Keratinocyte (primary cell): ENCODE results near the gene PGS1. TPM values are rescaled to one million over a fixed set of nuclear protein-coding genes. Genes with fewer than 3 reads are reported as not detected.

Experiments
- DNase-seq: peaks from one replicate; pipeline ENCODE4 v3.0.0-alpha.2; 2011; ENCODE audit warnings: low read depth, missing footprints, low spot score
- FAIRE-seq: peaks from 2 replicates; lab custom pipeline; 2011; peaks lifted over from hg19 to GRCh38; lab: Jason Lieb, UNC
- H2AFZ ChIP-seq: 2 replicates; pipeline ENCODE4 v1.6.0; 2012; ENCODE audit warnings: low read length, control low read depth, inconsistent platforms; ENCODE audit not compliant: control insufficient read depth
- H3K27ac ChIP-seq: 2 replicates; pipeline ENCODE4 v1.5.1; 2011; ENCODE audit warnings: low read length; ENCODE audit not compliant: control insufficient read depth, insufficient read depth
- H3K27me3 ChIP-seq: 3 replicates; pipeline ENCODE4 v1.6.0; 2011; ENCODE audit warnings: low read length; ENCODE audit not compliant: control insufficient read depth, insufficient read depth; ENCODE audit errors: extremely low read depth
- H3K36me3 ChIP-seq, 2 experiments: 2 replicates in 1 of 2; 3 replicates in 1 of 2; pipeline ENCODE4 v1.5.1; 2011; ENCODE audit warnings: low read length in 2 of 2, mild to moderate bottlenecking in 1 of 2; ENCODE audit not compliant: control insufficient read depth in 2 of 2, insufficient read depth in 2 of 2; ENCODE audit errors: extremely low read depth in 1 of 2
- H3K4me1 ChIP-seq: 3 replicates; pipeline ENCODE4 v1.5.1; 2011; ENCODE audit warnings: low read length; ENCODE audit not compliant: control insufficient read depth, insufficient read depth; ENCODE audit errors: extremely low read depth
- H3K4me2 ChIP-seq: 3 replicates; pipeline ENCODE4 v1.6.0; 2011; ENCODE audit warnings: low read depth, low read length; ENCODE audit not compliant: control insufficient read depth, insufficient read depth; ENCODE audit errors: extremely low read depth
- H3K4me3 ChIP-seq, 3 experiments: fragments of 200-600 bp in 1 of 3; sonication (generic) in 1 of 3; 2 replicates in 2 of 3; 3 replicates in 1 of 3; pipeline ENCODE4 v1.5.1; 2011 to 2016; ENCODE audit warnings: low read length in 3 of 3, mild to moderate bottlenecking in 3 of 3, control low read depth in 2 of 3, inconsistent platforms in 1 of 3, low read depth in 1 of 3, mixed read lengths in 1 of 3, mixed run types in 1 of 3, moderate library complexity in 1 of 3; ENCODE audit not compliant: control insufficient read depth in 2 of 3, insufficient read depth in 2 of 3; ENCODE audit errors: extremely low read depth in 1 of 3
- H3K79me2 ChIP-seq: 2 replicates; pipeline ENCODE4 v1.6.0; 2012; ENCODE audit warnings: low read length; ENCODE audit not compliant: control insufficient read depth, insufficient read depth
- H3K9ac ChIP-seq: 3 replicates; pipeline ENCODE4 v1.6.0; 2011; ENCODE audit warnings: low read length; ENCODE audit not compliant: control insufficient read depth, insufficient read depth; ENCODE audit errors: extremely low read depth
- H3K9me1 ChIP-seq: 3 replicates; pipeline ENCODE4 v1.6.0; 2011; ENCODE audit warnings: low read length; ENCODE audit not compliant: control insufficient read depth, insufficient read depth; ENCODE audit errors: extremely low read depth
- H3K9me3 ChIP-seq: 2 replicates; pipeline ENCODE4 v1.5.1; 2012; ENCODE audit warnings: low read depth, low read length; ENCODE audit not compliant: control insufficient read depth
- H4K20me1 ChIP-seq: 3 replicates; pipeline ENCODE4 v1.6.0; 2011; ENCODE audit warnings: low read length; ENCODE audit not compliant: control insufficient read depth, insufficient read depth; ENCODE audit errors: extremely low read depth
- EZH2 ChIP-seq: IDR thresholded peaks from one replicate; pipeline ENCODE4 v1.6.1; 2012; ENCODE audit warnings: inconsistent platforms, mild to moderate bottlenecking, low read length, moderate library complexity
- dilution Hi-C: fragments of 300-500 bp; cut with MboI; formaldehyde crosslinking; loops from one replicate; pipeline ENCODE4 v1.7.0; 2020; ENCODE audit warnings: low sequenced_read_pairs; ENCODE audit not compliant: extremely low pct_ligation_motif_present
- polyA plus RNA-seq, 5 experiments: library from polyadenylated mRNA; depleted of rRNA in 3 of 5; stranded (reverse) in 3 of 5; stranded (forward) in 1 of 5; unstranded in 1 of 5; fragments of >200 nt; gene quantifications; 1 replicate in 1 of 5; 2 replicates in 3 of 5; 3 replicates in 1 of 5; pipeline versions ENCODE4 v1.2.1 to v1.2.3, GENCODE V29; 2011 to 2012; ENCODE audit warnings: missing spikeins in 2 of 5, low read depth in 1 of 5, low replicate concordance in 1 of 5
- TF ChIP-seq, protein P1 (sequence below), 3 experiments: IDR thresholded peaks in 1 of 3; conservative IDR thresholded peaks in 1 of 3; optimal IDR thresholded peaks in 1 of 3; 2 replicates in 2 of 3; 3 replicates in 1 of 3; pipeline versions ENCODE3 to v1.5.1; 2011; ENCODE audit warnings: low read length in 3 of 3, mild to moderate bottlenecking in 3 of 3, moderate library complexity in 2 of 3, control low read depth in 1 of 3, inconsistent platforms in 1 of 3; ENCODE audit not compliant: insufficient read depth in 2 of 3; ENCODE audit errors: extremely low read depth in 1 of 3

Gene PGS1
- polyA plus RNA-seq, 1 donor (not counting 4 experiments of a cell fraction or from before 2014, with no cell fraction given), result 19.6 TPM

DNA sequence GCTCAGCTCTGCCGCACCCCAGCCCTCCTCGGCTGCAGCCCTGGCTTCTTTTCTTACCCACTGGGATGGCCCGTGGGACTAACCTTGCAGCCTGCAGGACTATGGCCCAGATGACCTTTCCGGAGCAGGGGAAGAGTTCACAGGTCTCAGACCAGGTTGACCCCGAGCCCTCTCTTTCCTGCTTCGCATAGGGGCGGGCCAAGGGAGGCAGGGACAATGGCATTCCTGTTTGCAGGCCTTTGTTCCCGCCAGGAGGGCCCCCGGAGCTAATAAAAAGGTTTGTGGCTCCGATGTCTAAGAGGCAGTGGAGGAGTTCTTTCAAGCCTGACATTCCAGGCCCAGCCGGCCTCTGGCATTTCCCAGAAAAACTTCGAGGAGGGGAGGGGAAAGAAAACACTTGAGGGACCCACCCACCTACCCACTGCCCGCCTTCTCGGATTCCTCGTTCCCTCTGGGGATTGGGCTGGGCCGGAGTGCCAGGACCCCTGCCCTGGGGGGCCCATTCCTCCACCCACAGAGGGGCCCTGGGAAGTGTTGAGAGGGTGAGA is 12.8 kb upstream of the PGS1 start:
- no peak overlapping the region for H3K4me2 ChIP-seq
- H3K27me3 ChIP-seq, result peaks cover 18% of the 10 kb centered on the region
- H2AFZ ChIP-seq, result no peak overlapping the region
- dilution Hi-C loops, result no loop called here
- H4K20me1 ChIP-seq, result no peaks in the 10 kb centered on the region
- no peak overlapping the region for H3K4me3 ChIP-seq
- TF ChIP-seq EZH2, result no peak
- TF ChIP-seq, protein P1, sequence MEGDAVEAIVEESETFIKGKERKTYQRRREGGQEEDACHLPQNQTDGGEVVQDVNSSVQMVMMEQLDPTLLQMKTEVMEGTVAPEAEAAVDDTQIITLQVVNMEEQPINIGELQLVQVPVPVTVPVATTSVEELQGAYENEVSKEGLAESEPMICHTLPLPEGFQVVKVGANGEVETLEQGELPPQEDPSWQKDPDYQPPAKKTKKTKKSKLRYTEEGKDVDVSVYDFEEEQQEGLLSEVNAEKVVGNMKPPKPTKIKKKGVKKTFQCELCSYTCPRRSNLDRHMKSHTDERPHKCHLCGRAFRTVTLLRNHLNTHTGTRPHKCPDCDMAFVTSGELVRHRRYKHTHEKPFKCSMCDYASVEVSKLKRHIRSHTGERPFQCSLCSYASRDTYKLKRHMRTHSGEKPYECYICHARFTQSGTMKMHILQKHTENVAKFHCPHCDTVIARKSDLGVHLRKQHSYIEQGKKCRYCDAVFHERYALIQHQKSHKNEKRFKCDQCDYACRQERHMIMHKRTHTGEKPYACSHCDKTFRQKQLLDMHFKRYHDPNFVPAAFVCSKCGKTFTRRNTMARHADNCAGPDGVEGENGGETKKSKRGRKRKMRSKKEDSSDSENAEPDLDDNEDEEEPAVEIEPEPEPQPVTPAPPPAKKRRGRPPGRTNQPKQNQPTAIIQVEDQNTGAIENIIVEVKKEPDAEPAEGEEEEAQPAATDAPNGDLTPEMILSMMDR (optimal IDR thresholded peaks at IDR 0.05 in 1 of 3, IDR thresholded peaks at IDR 0.05 in 1 of 3, conservative IDR thresholded peaks at IDR 0.05 in 1 of 3; ENCODE audit: extremely low read depth in 1 of 3, insufficient read depth in 2 of 3, low read length in 3 of 3), result no peak
- H3K79me2 ChIP-seq, result no peaks in the 10 kb centered on the region
- FAIRE-seq, result no peak
- H3K9me1 ChIP-seq, result no peaks in the 10 kb centered on the region
- no peak overlapping the region for H3K9ac ChIP-seq
- H3K27ac ChIP-seq, result no peak overlapping the region
- no peak for DNase-seq
- H3K36me3 ChIP-seq, result no peaks in the 10 kb centered on the region
- H3K4me1 ChIP-seq, result peaks cover under 1% of the 10 kb centered on the region
- no peaks in the 10 kb centered on the region for H3K9me3 ChIP-seq

DNA sequence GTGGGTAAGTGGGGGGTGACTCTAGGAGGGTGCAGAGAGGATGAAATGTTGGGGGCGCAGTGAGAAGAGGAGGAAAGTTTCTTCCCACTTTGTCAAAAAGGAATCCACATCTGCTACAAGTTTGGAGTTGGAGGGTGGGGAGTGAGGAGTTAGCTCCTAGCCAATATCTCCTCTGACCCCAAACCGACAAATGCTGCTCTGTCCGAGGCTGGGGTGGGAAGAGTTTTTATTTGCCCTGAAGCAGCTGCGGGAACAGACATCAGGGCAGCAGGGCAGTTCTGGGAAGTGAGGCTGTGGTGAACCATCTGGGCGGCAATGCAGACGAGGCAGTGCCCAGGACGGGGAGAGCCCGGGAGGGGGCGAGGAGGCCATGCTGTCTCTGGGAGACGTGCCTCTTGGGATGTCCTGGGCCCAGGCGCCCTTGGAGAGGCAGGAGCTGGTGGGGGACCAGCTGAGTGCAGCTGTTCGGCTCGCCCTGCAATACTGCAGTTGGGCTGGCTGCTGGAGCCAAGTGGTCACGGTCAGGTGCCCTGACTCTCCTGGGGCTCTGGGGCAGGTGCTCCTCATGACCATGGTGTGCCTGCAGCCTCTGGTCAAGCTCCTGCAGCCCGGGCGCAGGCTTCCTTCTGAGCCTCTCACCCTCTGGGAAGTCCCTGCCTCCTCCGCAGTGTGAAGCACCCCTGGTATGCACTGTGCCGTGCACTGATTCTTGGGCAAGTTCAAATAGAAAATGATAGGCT is 12.2 kb upstream of the PGS1 start:
- H3K9me1 ChIP-seq, result no peaks in the 10 kb centered on the region
- H3K4me3 ChIP-seq, result no peak overlapping the region
- no peak overlapping the region for H3K27ac ChIP-seq
- DNase-seq (no peak), FAIRE-seq (no peak)
- no peaks in the 10 kb centered on the region for H3K4me1 ChIP-seq
- H3K27me3 ChIP-seq, result peaks cover 18% of the 10 kb centered on the region
- no peaks in the 10 kb centered on the region for H4K20me1 ChIP-seq
- H3K79me2 ChIP-seq, result no peaks in the 10 kb centered on the region
- H3K9me3 ChIP-seq, result no peaks in the 10 kb centered on the region
- TF ChIP-seq, protein P1 (optimal IDR thresholded peaks at IDR 0.05 in 1 of 3, IDR thresholded peaks at IDR 0.05 in 1 of 3, conservative IDR thresholded peaks at IDR 0.05 in 1 of 3; ENCODE audit: extremely low read depth in 1 of 3, insufficient read depth in 2 of 3, low read length in 3 of 3), result no peak
- no peak for TF ChIP-seq EZH2
- no peak overlapping the region for H3K9ac ChIP-seq
- no peak overlapping the region for H3K4me2 ChIP-seq
- H3K36me3 ChIP-seq, result no peaks in the 10 kb centered on the region
- H2AFZ ChIP-seq, result no peak overlapping the region
- dilution Hi-C loops, result no loop called here
